Hypothalamus (tissue), 51 donors: ENCODE measurements around the gene CLCN3.
"Not testable (repeated sequence)": the region's sequence is repeated elsewhere in the genome, so short reads cannot be mapped to it uniquely, and the experiment has no call there.

Source experiments
- DNase-seq, 51 donors: peaks; one replicate each; lab custom pipeline; 2025; lab: John Stamatoyannopoulos, UW

Gene CLCN3

DNA sequence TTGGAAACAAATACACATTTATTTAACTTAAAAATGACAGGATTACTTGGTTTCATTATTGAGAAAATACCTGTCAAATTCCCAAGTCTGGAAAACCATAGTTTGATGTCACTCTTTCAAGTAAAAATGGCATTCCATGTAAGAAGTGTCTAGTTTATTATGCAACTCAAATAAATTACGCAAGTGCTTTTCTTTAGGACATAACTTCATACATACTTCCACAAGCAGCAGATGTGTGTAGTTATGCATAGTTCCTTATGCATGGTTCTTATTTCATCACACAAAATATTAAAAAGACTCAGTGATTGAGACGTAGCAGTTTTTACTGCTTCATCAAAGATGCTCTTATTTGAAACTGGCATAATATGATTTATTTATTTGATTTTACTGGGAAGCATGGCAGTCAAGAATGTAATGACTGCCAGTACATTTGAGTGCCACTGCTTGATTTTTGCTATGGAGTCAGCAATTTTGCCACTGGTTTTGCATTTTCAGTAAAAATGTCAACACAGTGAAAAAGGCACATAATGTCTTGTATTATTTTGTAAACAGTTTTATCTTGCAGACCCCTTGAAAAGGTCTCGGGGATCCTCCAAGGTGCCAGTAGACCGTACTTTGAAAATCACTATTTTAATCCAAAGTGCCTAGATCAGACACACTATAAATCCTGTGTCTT lies 62.1 kb downstream of the CLCN3 start:
- DNase-seq = no peak

DNA sequence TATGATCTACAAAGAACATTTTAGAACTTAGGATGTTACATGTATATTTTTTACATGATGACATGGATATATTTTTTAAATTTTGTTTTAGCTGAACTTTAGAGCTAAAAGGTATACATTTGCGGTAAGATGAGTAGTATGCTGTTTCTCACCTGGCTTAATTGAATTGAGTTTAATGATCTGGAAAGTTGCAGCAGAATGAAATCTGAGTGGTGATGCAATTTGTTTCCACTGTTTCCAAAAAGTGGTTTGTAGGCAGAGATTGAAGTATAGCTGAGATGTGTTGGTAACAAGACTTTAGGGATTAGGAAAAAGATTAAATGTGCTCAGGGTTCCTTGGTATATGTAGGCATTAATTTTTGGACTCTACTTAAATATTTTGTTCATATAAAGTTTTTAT lies 69.3 kb downstream of the CLCN3 start:
- no peak for DNase-seq

DNA sequence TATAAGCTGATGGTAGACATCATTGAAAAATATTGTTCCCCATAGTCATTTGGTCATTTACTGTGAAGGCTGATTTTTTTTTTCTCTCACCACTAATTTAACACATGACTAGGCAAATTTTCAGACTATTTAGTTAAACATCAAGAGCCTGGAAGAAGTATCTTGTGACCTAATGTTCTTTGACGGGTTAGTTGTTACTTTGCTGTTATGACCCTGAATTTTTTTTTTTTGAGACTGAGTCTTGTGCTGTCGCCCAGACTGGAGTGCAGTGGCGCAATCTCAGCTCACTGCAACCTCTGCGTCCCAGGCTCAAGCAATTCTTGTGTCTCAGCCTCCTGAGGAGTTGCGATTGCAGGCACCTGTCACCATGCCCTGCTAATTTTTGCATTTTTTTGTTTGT lies 70.4 kb downstream of the CLCN3 start:
- DNase-seq = no peak

DNA sequence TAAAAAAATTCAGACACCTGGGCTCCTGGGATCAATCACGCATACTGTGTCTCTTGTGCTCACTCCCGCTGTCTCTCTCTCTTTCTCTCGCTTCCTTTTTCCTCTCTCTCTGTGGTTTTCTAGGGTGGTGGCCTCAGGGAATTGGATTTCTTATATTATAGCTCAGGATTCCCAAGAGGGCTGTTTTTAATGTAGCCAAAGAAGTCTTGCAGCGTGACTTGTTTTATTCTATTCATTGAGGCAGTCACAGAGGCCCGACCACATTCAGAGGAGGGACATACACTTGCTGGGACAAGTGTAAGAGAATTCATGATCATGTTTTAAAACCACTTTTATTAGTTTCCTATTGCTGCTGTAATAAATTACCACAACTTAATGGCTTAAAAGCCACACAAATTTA lies 78.0 kb downstream of the CLCN3 start:
- no peak for DNase-seq

DNA sequence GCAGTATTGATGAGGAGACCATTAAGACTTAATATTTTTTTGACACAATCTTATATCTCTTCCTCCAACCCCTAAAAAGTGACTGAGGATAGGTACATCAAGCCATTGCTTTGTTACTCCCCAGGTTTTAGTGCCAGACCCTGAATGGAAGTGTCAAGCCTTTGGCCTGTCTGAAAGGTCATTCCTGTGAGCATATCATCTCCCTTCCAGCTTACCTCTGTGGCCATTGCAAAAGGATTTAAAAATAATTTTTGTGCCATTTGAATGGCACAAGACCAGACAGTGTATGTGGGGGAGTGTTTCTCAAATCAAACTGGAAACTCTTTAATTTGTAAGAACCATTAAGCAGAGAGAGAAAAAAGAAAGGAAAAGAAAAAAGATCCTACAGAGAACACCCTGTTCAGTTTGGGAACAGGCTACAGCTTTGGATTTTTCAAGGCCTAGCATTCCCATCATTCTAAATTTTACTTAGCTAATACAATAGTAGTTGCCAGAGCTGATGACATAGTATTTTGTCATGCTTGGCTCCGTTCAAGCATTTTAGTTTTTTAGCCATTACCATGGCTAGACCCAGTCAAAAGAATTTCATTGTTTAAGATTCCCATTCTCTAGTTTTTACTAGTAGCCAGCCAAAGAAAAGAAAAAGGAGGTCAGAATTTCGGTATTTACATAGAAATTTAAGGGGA lies 87.7 kb downstream of the CLCN3 start:
- DNase-seq = no peak

DNA sequence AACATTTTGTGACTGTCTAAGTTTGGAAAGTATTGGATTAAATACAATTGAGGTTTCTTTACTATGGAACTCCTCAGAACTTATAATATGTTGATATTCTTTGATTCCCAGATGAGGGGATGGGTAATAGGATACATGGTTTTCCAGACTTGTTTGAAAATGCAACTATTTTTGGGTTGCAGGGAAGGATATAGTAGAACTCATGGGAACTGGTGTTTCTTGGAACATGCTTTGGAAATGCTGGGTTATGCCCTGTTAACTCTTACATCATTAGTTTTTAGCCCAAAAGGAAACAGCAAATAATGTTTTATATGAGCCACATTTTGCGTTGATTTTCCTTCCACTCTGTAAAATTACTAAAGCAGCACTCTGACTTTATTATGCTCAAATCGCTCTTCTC lies 95.4 kb downstream of the CLCN3 start:
- no peak for DNase-seq

DNA sequence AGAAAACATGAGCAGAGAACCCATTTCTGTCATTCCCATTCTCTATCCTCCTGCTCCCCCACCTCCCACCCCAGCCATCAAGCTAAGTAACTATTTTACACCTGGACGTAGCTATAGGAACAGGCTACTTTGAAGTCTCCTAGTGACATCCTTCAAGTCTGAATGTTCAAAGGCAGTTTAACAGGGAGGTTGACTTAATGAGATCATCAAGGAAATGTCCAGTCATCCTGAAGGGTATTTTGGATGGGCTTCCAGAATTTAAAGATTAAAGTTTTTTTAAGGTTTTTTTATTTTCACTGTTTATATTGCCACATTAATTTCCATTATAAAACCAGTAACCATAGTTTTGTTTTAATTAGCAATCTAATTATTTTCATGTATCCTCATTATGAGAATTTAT lies 96.3 kb downstream of the CLCN3 start:
- DNase-seq = no peak

DNA sequence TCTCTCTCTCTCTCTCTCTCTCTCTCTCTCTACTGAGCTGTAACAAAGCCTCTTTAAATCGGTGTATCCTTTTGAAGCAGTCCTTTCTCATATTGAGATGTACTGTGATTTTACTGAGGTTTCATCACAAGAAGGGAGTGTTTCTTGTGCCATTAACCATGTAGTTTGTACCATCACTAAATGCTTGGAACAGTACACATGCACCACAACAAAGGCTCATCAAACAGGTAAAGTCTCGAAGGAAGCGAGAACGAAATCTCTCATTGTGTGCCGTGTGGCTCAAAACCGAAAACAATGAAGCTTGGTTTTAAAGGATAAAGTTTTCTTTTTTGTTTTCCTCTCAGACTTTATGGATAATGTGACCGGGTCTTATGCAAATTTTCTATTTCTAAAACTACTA lies 100.2 kb downstream of the CLCN3 start:
- DNase-seq = no peak

DNA sequence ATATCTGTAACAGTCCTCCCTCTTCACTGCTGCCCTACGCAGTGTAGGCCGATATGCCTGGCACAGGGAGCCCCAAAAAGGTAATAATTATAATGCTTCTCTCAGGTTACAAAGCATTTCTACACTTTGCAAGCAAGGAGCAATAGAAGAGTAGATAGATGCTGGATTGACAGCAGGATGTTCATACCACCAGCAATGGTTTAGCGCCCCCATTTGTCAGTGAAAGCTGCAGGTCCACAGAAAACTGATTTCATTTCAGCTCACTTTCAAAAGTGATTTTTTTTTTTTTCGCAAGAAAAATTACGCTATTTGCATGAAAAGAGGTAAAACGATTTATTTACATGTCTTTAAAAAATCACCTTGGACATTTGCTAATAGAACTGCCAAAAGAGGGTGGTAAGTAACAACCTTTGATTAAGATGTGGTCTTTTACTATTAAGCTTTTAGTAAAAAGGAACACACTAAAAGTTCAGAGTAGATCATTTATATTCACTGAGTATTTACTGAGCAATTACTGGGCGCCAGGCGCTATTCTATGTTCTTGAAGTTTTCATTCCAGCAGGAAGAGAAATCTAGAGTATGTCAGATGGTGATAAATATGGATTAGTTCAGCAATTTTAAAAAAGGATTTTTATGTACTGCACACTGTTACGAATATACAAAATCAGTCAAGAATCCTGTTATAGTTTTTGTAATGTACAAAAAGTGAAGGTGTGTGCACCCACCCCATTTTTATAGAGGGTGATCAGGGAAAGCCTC lies 103.0 kb downstream of the CLCN3 start:
- peak in 5 of 51 donors; percentile 4 to 6 (median 5) for DNase-seq

DNA sequence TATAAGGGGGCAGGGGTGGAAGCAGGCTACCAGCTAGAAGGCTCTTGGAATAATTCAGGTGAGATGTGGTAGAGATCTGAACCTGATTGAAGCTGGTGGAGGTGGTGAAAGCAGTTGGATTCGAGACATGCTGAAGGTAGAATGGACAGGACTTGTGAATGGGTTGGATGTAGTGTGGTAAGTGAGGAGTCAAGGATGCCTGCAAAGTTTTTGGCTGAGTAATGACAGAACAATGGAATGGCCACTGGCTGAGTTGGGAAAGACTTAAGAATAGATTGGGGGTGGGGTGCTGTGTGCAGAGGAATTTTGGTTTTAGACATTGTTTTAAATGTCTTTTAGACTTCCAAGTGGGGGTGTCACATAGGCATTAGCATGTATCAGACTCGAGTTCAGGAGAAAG lies 103.9 kb downstream of the CLCN3 start:
- no peak for DNase-seq

DNA sequence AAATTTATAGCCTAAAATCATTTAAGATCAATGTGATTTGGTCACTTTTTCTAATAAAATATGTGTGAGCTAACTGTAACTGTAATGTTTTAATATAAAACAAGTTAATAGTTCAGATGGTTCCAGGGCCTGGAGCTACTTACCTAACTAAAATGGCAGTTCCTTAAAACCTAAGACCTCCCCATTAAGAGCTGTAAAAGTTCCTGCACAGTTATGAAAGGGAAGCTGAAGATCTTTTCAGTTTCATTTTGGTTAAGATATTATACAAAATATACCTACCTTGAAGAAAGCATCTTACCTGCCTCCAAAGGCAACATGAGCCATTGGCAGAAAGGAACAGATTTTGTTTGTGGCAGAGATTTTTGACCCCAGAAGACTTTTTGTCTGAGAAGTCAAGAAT lies 107.2 kb downstream of the CLCN3 start:
- DNase-seq = no peak

DNA sequence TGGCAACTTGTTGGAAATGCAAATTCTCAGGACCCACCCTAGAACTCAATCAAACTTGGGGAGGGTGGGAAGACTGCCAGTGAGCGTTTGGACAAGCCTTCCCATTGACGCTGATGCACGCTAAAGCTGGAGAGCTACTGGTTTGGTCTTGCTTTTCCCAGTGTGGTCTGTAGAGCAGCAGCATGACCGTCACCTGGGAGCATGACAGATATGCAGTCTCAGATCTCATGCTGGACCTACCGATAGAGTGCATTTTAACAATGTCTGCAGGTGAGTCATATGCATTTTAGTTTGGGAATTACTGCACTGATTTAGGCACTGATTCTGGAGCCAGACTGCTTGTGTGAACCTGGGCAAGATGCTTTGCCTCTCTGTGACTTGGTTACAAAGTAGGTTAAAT lies 110.2 kb downstream of the CLCN3 start:
- DNase-seq = no peak

DNA sequence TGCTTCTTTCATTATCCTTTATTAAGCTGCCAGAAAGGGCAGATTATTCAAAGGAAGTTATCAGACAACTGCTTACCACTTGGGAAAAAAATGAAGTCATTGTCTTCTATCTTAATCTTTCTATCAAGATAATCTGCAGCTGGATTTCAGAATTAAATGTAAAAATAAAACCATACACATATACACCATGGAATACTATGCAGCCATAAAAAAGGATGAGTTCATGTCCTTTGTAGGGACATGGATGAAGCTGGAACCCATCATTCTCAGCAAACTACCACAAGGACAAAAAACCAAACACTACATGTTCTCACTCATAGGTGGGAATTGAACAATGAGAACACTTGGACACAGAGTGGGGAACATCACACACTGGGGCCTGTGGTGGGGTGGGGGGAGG lies 118.2 kb downstream of the CLCN3 start:
- DNase-seq = not testable (repeated sequence)

DNA sequence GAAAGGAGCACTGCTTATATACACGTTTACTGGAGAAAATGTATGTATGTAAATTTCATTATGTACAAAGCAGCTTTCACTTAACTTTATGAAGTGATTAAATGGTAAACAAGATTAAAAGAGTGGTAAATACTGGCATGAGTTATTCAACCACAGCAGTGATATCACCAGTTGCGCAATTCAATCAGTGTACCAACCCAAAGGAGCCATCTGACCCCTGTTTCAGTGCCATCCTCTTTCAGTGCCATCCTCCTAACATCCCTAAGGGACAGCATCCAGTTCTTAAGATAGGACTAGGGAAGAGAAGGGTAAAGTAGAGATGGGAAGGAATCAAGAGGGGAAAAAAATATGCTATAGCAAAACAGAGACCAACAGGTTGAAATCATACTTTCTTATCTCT lies 121.2 kb downstream of the CLCN3 start:
- no peak for DNase-seq

DNA sequence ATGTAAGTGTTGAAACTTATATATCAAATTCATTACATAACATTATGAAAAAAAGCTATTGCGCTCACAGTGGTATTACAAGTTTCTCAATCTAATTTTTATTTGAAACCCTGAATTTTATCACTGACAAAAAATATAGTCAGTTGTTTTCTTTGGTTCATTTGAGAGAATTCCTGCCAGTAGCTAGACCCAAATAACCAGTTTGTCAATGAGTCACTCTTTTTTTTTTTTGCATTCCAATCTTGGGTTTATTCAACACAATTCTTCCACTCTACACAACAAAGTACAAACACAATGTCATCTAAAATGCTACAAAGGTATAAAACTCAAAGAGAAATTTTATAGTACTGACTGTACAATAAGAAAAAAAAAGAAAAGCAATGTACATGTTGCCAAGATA lies 124.2 kb downstream of the CLCN3 start:
- DNase-seq = no peak

DNA sequence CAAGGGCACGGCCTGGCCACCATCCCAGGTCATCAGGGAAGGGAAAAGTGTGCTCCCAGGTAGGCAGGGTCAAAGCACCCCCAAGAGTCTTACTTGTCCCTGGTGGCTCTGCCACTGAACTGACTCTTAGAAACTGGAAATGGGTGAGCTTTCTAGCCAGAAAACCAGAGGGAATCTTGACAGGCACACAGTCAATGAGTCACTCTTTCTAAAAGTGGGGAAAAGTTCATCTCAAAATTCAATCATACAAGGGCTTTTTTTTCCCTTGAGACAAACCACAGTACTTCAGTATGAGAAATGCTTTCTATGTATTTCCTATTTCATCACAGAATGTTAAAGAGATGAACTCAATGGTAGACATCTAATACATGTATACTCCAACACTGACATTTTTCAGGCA lies 124.9 kb downstream of the CLCN3 start:
- DNase-seq = no peak

DNA sequence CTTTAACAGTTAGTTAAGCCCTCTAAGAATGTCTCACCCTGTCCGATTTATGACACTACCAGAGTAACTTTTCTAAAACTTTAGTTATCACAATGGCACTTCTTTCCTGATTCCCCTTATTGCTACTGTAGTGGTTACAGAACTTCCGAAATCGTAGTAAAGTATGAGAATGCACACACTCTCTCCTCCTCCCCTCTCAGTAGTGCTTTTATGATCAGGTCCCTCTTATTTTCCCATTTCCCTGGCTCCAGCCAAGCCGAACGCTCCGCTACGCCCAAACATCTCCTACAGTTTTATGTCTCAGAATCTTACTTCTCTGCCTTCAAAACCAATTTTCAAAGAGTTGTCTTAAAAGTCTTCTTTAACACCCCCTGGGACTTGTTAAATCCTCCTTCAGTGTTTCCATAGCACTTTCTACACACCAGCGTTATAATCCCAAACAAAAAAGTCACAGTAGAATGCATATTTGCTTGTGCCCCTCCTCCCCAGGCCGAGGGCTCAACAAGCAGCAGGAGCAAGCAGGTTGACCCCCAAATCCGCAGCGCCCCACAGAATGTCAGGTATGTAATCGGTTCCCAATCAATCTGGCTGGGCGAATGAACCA lies 136.7 kb downstream of the CLCN3 start:
- peak in 1 of 51 donors; percentile 17 for DNase-seq

DNA sequence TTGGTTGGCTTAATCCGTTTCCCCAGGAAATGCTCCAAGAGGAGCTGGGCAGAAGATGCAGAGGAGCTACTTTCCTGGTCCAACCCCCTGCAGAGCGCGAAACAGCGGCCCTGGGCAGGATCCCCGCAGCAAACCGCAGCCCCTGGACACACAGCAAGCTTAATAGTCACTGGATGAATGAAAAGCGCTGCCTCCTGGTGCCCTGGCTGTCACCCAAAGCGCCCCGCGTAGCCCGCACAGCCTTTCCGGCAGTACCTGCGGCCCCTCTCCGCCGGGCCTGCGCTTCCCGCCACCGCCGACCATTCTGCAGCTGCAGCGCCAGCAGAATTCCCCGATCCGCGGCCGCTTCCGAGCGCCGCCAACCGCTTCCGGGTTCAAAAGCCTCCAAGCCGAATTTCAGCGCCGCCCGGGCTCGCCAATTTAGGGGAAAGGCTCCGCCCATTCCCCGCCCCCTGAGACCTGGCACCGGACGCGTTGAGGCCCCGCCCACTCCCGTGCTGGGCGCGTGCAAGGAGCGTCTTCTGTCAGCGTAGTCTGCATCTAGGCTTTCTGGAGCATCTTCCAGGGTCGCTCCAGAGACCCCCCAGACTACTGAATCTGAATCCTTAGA lies 137.3 kb downstream of the CLCN3 start, which contains the start of gene HPF1:
TSS of gene HPF1 (minus strand) at position 370 of the 610 bp plus-strand sequence. CDS start at position 303, 67 bp downstream.
- DNase-seq = peak; percentile 27 to 91 (median 79)

DNA sequence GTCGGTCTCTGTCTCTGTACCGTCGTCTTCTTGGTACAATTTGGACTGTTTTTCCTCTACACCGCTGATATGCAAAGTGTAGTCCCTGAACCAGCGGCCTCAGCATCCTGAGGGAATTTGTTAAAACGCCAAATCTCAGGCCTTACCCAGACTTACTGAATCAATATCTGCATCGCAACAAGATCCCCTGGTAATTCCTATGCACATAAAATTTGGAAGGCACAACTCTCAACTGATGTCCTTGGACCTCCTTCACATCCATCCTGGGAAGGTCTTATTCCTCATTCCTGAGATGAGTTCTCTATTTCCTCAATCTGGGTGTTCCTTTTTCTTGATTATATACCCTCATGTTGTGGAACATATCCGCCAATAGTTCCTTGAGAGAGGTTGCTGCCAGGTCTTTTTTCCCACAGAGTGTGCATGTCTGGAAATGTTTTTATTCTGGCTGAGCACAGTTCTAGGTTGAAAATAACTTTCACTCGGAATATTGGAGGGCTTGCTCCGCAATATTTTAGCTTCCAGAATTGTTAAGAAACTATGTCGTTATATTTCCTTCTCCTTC lies 138.1 kb downstream of the CLCN3 start:
- peak in 2 of 51 donors; percentile 15 to 37 for DNase-seq

DNA sequence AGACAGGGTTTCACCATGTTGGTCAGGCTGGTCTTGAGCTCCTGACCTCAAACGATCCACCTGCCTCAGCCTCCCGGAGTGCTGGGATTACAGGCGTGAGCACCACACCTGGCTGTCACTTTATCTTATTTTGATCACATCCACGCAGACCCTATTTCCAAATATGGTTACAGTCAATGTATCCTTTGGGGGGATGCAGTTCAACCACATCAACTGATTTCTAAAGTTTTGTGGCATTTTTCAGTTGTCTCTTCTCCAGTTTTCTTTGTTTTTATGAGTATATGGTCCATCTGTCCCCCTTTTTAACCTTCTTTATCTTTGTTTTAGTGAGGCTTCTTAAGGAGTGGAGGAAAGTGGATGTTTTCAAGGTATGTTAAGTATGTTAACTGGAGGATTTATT lies 141.5 kb downstream of the CLCN3 start:
- DNase-seq = no peak

DNA sequence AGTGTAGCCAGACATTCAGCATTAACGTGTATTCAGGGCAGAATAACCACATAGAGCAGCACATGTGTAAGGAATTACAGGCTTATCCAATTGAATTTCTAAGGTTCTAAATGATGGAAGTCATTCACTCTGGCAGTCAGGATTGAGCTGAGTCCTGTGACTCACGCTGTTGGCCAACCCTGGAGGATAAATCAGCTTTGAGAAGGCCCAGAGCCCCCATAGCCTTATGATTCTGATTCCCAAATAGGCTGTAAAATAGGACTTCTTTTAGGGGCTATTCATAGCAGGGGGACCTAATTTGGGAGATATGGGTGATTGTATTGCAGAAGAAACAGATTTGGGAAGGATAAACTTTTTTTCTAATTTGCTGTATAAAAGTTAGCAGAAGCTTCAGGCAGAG lies 145.5 kb downstream of the CLCN3 start:
- DNase-seq = no peak
